RWPE2 (cell line): Measurements from ENCODE around the gene TMCC1.

Source experiments
- ATAC-seq: fragments of 200-7000 bp; cut with Tn5 transposase; 3 replicates; pipeline ENCODE4 v1.9.1; 2021; ENCODE audit warnings: low read depth
- DNase-seq: peaks from one replicate; pipeline ENCODE4 v3.0.0-alpha.2; 2020; ENCODE audit warnings: low spot score
- H3K27ac ChIP-seq: fragments of 450-650 bp; 2 replicates; pipeline ENCODE4 v1.5.1; 2017; ENCODE audit warnings: mild to moderate bottlenecking; ENCODE audit not compliant: poor library complexity, severe bottlenecking
- H3K27me3 ChIP-seq: fragments of 250-450 bp; sonication (Bioruptor Pico); 2 replicates; pipeline ENCODE4 v1.5.1; 2021; ENCODE audit warnings: mild to moderate bottlenecking, moderate library complexity; ENCODE audit not compliant: insufficient read depth, poor library complexity, severe bottlenecking
- H3K36me3 ChIP-seq: fragments of 250-450 bp; sonication (Bioruptor Pico); 2 replicates; pipeline ENCODE4 v1.5.1; 2020; ENCODE audit warnings: low read depth, mild to moderate bottlenecking, moderate library complexity
- H3K4me1 ChIP-seq: fragments of 250-450 bp; sonication (Bioruptor Pico); 2 replicates; pipeline ENCODE4 v1.5.1; 2021; ENCODE audit warnings: mild to moderate bottlenecking, moderate library complexity; ENCODE audit not compliant: insufficient read depth, poor library complexity, severe bottlenecking
- H3K4me3 ChIP-seq: fragments of 250-450 bp; sonication (Bioruptor Pico); 2 replicates; pipeline ENCODE4 v1.5.1; 2021; ENCODE audit warnings: mild to moderate bottlenecking, moderate library complexity; ENCODE audit not compliant: severe bottlenecking
- H3K9me3 ChIP-seq: fragments of 250-450 bp; sonication (Bioruptor Pico); 2 replicates; pipeline ENCODE4 v1.5.1; 2021; ENCODE audit warnings: mild to moderate bottlenecking, moderate library complexity; ENCODE audit not compliant: severe bottlenecking
- TF ChIP-seq, protein P1 (sequence below): fragments of 450-650 bp; IDR thresholded peaks from one replicate; pipeline ENCODE4 v1.5.1; 2017; ENCODE audit warnings: mild to moderate bottlenecking, moderate library complexity; ENCODE audit not compliant: poor library complexity, severe bottlenecking

Gene TMCC1

DNA sequence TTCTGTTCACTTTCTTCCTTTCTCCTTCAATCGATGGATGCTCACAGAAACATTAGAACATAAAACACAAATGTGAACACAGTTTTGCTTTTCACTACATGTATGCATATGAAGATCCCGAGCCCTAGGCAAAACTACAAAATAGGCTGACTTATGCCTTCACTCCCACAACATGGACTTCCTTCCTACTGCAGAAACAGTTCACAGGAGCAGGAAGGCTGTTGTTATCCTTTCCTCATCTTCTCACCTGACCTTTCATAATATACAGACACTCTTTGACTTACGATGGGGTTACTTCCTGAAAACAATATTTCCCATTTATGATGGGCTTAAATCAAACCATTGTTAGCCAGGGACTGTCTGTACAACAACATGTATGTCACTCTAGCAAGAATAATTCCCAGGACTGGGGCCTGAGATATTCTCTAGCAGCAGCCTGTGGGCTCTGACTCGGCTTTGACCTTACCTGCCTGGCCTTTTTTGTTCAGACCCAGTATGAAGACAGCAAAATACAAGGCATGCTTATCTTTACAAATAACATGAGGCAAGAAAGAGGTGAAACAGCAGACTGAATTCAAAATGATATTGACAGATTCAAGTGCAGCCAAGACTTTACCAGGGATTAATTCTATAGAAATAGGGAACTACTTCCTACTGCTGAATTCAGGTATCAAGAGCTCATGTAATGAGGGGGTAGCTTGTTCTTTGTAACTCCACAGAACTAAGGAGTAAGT lies 235.2 kb downstream of the TMCC1 start:
- DNase-seq: no peak
- H3K27me3 ChIP-seq: no peaks in the 10 kb centered on the region
- H3K27ac ChIP-seq: peak overlapping the region; percentile 62
- H3K9me3 ChIP-seq: no peaks in the 10 kb centered on the region
- ATAC-seq: no peak
- H3K4me3 ChIP-seq: no peak overlapping the region
- peaks cover 12% of the 10 kb centered on the region; the same call in 1 of the 2 replicates for H3K36me3 ChIP-seq
- TF ChIP-seq, protein P1, sequence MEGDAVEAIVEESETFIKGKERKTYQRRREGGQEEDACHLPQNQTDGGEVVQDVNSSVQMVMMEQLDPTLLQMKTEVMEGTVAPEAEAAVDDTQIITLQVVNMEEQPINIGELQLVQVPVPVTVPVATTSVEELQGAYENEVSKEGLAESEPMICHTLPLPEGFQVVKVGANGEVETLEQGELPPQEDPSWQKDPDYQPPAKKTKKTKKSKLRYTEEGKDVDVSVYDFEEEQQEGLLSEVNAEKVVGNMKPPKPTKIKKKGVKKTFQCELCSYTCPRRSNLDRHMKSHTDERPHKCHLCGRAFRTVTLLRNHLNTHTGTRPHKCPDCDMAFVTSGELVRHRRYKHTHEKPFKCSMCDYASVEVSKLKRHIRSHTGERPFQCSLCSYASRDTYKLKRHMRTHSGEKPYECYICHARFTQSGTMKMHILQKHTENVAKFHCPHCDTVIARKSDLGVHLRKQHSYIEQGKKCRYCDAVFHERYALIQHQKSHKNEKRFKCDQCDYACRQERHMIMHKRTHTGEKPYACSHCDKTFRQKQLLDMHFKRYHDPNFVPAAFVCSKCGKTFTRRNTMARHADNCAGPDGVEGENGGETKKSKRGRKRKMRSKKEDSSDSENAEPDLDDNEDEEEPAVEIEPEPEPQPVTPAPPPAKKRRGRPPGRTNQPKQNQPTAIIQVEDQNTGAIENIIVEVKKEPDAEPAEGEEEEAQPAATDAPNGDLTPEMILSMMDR: no peak
- peaks cover 28% of the 10 kb centered on the region for H3K4me1 ChIP-seq

DNA sequence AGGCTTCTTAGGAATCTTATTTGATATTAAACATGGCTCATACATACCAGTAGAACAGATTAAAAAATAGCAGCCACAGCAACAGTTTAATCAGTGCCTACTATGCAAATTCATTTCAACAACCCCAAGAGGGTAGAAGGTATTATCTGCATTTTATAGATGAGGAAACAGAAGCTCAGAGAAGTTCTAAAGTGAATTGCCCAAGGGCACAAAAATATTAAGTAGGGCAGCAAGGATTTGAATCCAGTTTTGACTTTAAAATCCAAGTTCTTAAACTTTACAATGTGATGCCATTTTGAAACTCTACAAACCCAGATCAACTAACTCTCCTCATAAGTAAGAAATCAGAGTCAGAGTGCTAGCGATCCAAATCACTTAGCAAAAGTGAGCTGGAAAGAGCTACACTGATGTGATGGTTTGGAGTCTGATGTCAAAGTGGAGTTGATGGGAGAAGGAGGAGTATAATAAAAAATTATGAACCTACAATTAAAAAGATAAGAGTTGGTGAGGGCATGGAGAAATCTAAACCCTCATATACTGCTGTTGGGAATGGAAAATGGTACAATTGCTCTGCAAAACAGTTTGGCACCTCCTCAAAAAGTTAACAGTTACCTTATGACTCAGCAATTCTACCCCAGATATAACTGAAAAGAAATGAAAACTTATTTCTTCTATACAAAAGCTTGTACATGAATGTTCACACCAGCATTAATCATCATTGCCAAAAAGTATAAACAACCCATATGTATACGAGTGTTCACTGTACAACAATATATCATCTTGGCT lies 236.1 kb downstream of the TMCC1 start:
- Histone ChIP-seq H3K4me1 (peaks cover 29% of the 10 kb centered on the region), H3K4me3 (no peak overlapping the region), H3K27me3 (no peaks in the 10 kb centered on the region), H3K27ac (peak overlapping the region; percentile 62), H3K9me3 (no peaks in the 10 kb centered on the region), H3K36me3 (peaks cover 15% of the 10 kb centered on the region; the same call in 1 of the 2 replicates)
- TF ChIP-seq, protein P1: no peak
- no peak; the same call in 2 of the 3 replicates for ATAC-seq
- no peak for DNase-seq

DNA sequence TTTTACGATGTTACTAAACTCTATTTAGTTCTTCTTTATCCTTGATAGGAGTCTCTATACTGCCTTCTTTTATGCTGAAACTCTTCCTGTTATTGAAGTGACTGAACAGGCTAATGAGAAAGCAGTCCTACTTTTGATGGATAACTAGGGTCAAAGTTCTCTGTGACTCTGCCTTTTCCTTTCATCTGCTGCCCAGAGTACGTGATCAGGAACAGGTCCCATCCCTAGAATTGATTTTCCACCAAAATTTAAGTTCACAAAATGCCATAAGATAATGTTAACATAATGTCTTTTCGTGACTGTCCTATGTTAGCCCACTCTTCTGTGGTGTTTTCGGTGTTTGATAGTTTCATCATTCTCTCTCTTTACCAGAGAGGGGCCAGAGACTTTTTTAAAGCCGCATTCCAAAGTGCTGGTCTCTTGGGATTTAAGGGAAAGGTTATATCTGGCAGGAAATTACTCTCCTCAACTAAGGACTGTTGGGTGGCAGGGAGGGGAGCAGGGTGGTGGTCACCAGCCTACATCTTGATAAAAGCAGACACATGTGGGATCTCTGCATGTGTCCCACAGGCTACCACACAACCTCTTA lies 236.8 kb downstream of the TMCC1 start:
- Histone ChIP-seq H3K27me3 (no peaks in the 10 kb centered on the region), H3K36me3 (peaks cover 12% of the 10 kb centered on the region; the same call in 1 of the 2 replicates), H3K4me1 (peaks cover 30% of the 10 kb centered on the region), H3K27ac (peak overlapping the region; percentile 62), H3K4me3 (no peak overlapping the region), H3K9me3 (no peaks in the 10 kb centered on the region)
- ATAC-seq (no peak), DNase-seq (no peak)
- TF ChIP-seq, protein P1: no peak

DNA sequence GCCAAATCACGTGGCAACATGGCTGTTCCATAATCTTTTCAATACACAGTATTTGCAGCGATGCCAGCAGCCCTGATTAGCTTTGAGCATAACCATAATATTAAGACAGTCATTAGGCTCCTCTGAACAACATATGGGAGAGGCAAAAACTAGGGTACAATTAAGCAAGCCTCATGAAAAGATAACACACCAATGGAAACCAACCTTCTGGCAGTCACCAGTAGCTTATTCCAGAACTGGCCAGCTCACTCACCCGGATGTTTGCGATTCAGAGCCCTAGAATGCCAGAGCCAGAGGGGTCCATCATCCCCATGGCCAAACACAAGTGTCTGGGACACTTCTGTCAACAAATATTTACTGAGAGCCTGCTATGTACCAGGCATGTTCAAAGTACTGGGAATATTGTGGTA lies 238.2 kb downstream of the TMCC1 start:
- H3K4me3 ChIP-seq: no peak overlapping the region
- TF ChIP-seq, protein P1: no peak
- no peak for ATAC-seq
- no peaks in the 10 kb centered on the region for H3K27me3 ChIP-seq
- H3K27ac ChIP-seq: peak overlapping the region; percentile 98
- DNase-seq: no peak
- H3K36me3 ChIP-seq: peaks cover 24% of the 10 kb centered on the region
- H3K9me3 ChIP-seq: no peaks in the 10 kb centered on the region
- peaks cover 43% of the 10 kb centered on the region for H3K4me1 ChIP-seq
